Trophoblast cell (in vitro differentiated cells and primary cell): ENCODE measurements around the gene PARD3B.

Source experiments
- DNase-seq, 2 donors: peaks; one replicate each; pipeline ENCODE4 v3.0.0-alpha.2; 2016
- H2AFZ ChIP-seq: 2 replicates; pipeline ENCODE4 v1.6.1; 2013; ENCODE audit warnings: low read length, moderate library complexity, mild to moderate bottlenecking; ENCODE audit not compliant: insufficient read depth, poor library complexity
- H2AK5ac ChIP-seq: 2 replicates; pipeline ENCODE4 v1.6.1; 2013; ENCODE audit warnings: mild to moderate bottlenecking, low read length
- H2BK120ac ChIP-seq: 2 replicates; pipeline ENCODE4 v1.6.1; 2013; ENCODE audit warnings: low read length, mild to moderate bottlenecking, moderate library complexity; ENCODE audit not compliant: insufficient read depth, poor library complexity
- H2BK12ac ChIP-seq: 2 replicates; pipeline ENCODE4 v1.6.1; 2013; ENCODE audit warnings: mild to moderate bottlenecking, low read length, moderate library complexity
- H2BK5ac ChIP-seq: 2 replicates; pipeline ENCODE4 v1.6.1; 2013; ENCODE audit warnings: low read length, low read depth, moderate library complexity, mild to moderate bottlenecking; ENCODE audit not compliant: poor library complexity
- H3K14ac ChIP-seq: 2 replicates; pipeline ENCODE4 v1.6.1; 2013; ENCODE audit warnings: mild to moderate bottlenecking, low read length
- H3K18ac ChIP-seq: 2 replicates; pipeline ENCODE4 v1.6.1; 2013; ENCODE audit warnings: mild to moderate bottlenecking, low read length
- H3K23ac ChIP-seq: 2 replicates; pipeline ENCODE4 v1.6.1; 2013; ENCODE audit warnings: low read length
- H3K27ac ChIP-seq: 2 replicates; pipeline ENCODE4 v1.5.1; 2013; ENCODE audit warnings: low read depth, mild to moderate bottlenecking, inconsistent platforms, low read length, moderate library complexity
- H3K27me3 ChIP-seq: 2 replicates; pipeline ENCODE4 v1.6.1; 2013; ENCODE audit warnings: inconsistent platforms, mild to moderate bottlenecking, low read length, moderate library complexity; ENCODE audit not compliant: insufficient read depth
- H3K36me3 ChIP-seq, 2 experiments: 1 replicate in 1 of 2; 2 replicates in 1 of 2; pipeline ENCODE4 v1.6.1; 2013; ENCODE audit warnings: low read length in 2 of 2, mild to moderate bottlenecking in 2 of 2, moderate library complexity in 1 of 2; ENCODE audit not compliant: insufficient read depth in 2 of 2, control insufficient read depth in 1 of 2
- H3K4ac ChIP-seq: 2 replicates; pipeline ENCODE4 v1.6.1; 2013; ENCODE audit warnings: low read depth, mild to moderate bottlenecking, low read length, moderate library complexity
- H3K4me1 ChIP-seq, 2 experiments: 1 replicate in 1 of 2; 2 replicates in 1 of 2; pipeline ENCODE4 v1.6.1; 2013; ENCODE audit warnings: low read length in 2 of 2, mild to moderate bottlenecking in 2 of 2, moderate library complexity in 1 of 2; ENCODE audit not compliant: insufficient read depth in 2 of 2, control insufficient read depth in 1 of 2
- H3K4me2 ChIP-seq: 2 replicates; pipeline ENCODE4 v1.6.1; 2013; ENCODE audit warnings: inconsistent platforms, mild to moderate bottlenecking, low read length, moderate library complexity
- H3K4me3 ChIP-seq: 2 replicates; pipeline ENCODE4 v1.5.1; 2013; ENCODE audit warnings: mild to moderate bottlenecking, low read depth, low read length, inconsistent platforms
- H3K79me1 ChIP-seq: one replicate; pipeline ENCODE4 v1.6.1; 2013; ENCODE audit warnings: low read length
- H3K79me2 ChIP-seq: 2 replicates; pipeline ENCODE4 v1.6.1; 2013; ENCODE audit warnings: low read length, mild to moderate bottlenecking; ENCODE audit not compliant: control insufficient read depth, insufficient read depth, poor library complexity
- H3K9ac ChIP-seq: 2 replicates; pipeline ENCODE4 v1.6.1; 2013; ENCODE audit warnings: mild to moderate bottlenecking, low read length
- H3K9me3 ChIP-seq: 2 replicates; pipeline ENCODE4 v1.6.1; 2013; ENCODE audit warnings: low read depth, mild to moderate bottlenecking, control low read depth, inconsistent platforms, low read length; ENCODE audit not compliant: insufficient read depth
- H4K12ac ChIP-seq: 2 replicates; pipeline ENCODE4 v1.6.1; 2013; ENCODE audit warnings: low read depth, mild to moderate bottlenecking, low read length, moderate library complexity
- H4K8ac ChIP-seq: 2 replicates; pipeline ENCODE4 v1.6.1; 2013; ENCODE audit warnings: low read depth, mild to moderate bottlenecking, low read length, moderate library complexity
- H4K91ac ChIP-seq: one replicate; pipeline ENCODE4 v1.6.1; 2013; ENCODE audit warnings: low read depth, mild to moderate bottlenecking, low read length, moderate library complexity
- WGBS: extraction: QIAGEN DNeasy Blood & Tissue Kit; methylation state at CpG from one replicate; pipeline ENCODE4 v1.1.7; 2013; ENCODE audit warnings: missing lambda C conversion rate; ENCODE audit not compliant: insufficient read length, insufficient coverage; ENCODE audit errors: extremely low coverage; 5-methylcytosine and 5-hydroxymethylcytosine counted together

Gene PARD3B

DNA sequence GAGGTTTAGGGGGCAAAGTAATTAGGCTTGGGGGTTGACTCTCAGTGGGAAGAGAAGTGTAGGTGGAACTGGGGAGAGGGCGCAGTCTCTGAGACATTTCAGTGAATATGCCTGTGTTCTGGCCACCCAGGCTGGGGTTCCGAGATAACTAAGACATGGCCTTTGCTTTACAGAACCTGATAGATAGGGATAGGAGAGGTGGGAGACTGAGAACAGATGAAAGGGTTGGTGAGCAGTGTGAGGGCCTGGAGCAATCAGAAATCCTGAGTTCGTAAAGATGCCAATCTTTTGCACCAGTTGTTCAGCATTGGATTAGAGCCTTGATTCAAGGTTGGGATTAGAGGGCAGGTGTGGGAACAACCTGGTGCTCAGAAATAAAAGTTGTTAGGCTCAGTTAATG, 15.6 kb downstream of the PARD3B start:
- no peak overlapping the region for H2AK5ac ChIP-seq
- H3K4me2 ChIP-seq: no peak overlapping the region
- H3K27ac ChIP-seq: no peak overlapping the region
- H4K8ac ChIP-seq: no peak overlapping the region
- no peaks in the 10 kb centered on the region for H3K79me2 ChIP-seq
- H3K23ac ChIP-seq: no peak overlapping the region
- H3K14ac ChIP-seq: no peak overlapping the region
- H4K12ac ChIP-seq: no peak overlapping the region
- no peaks in the 10 kb centered on the region for H3K4me1 ChIP-seq
- no peaks in the 10 kb centered on the region for H3K36me3 ChIP-seq
- no peak overlapping the region for H3K9ac ChIP-seq
- no peak overlapping the region for H3K4me3 ChIP-seq
- H3K18ac ChIP-seq: no peak overlapping the region
- H2BK12ac ChIP-seq: no peak overlapping the region
- H3K4ac ChIP-seq: no peak overlapping the region
- no peaks in the 10 kb centered on the region for H3K9me3 ChIP-seq
- no CpG with 5 or more reads among the region's 3 CpGs for WGBS
- no peak overlapping the region for H2BK5ac ChIP-seq
- no peaks in the 10 kb centered on the region for H3K27me3 ChIP-seq
- no peak overlapping the region for H2AFZ ChIP-seq
- no peaks in the 10 kb centered on the region for H3K79me1 ChIP-seq
- DNase-seq: no peak
- H2BK120ac ChIP-seq: no peak overlapping the region
- H4K91ac ChIP-seq: no peak overlapping the region

DNA sequence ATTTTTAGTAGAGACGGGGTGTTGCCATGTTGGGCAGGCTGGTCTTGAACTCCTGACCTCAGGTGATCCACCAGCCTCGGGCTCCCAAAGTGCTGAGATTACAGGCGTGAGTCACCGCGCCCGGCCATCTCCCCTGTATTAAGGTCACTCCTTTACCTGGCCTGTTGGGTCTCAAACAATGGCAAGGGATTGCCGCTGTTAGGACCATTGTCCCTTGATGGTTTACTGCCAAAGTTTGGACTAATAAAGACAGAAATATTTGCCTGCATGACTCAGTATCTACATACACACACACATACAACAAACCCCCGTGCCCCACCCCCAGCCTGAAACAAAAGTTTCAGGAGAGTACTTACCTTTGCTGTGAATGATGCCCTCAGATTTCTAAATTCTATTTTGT, 16.5 kb downstream of the PARD3B start:
- H3K4me1 ChIP-seq: no peaks in the 10 kb centered on the region
- no peak overlapping the region for H3K4me3 ChIP-seq
- H3K9me3 ChIP-seq: no peaks in the 10 kb centered on the region
- no peak overlapping the region for H2BK5ac ChIP-seq
- no peaks in the 10 kb centered on the region for H3K79me2 ChIP-seq
- no peak overlapping the region for H2AK5ac ChIP-seq
- H2AFZ ChIP-seq: no peak overlapping the region
- no peak overlapping the region for H3K4ac ChIP-seq
- no peak overlapping the region for H4K12ac ChIP-seq
- H3K27me3 ChIP-seq: no peaks in the 10 kb centered on the region
- WGBS: no CpG with 5 or more reads among the region's 8 CpGs
- no peaks in the 10 kb centered on the region for H3K79me1 ChIP-seq
- no peak overlapping the region for H3K27ac ChIP-seq
- no peak for DNase-seq
- no peak overlapping the region for H4K91ac ChIP-seq
- no peak overlapping the region for H2BK12ac ChIP-seq
- H3K14ac ChIP-seq: no peak overlapping the region
- H4K8ac ChIP-seq: no peak overlapping the region
- no peak overlapping the region for H3K18ac ChIP-seq
- H3K36me3 ChIP-seq: no peaks in the 10 kb centered on the region
- no peak overlapping the region for H3K4me2 ChIP-seq
- no peak overlapping the region for H3K23ac ChIP-seq
- no peak overlapping the region for H3K9ac ChIP-seq
- no peak overlapping the region for H2BK120ac ChIP-seq

DNA sequence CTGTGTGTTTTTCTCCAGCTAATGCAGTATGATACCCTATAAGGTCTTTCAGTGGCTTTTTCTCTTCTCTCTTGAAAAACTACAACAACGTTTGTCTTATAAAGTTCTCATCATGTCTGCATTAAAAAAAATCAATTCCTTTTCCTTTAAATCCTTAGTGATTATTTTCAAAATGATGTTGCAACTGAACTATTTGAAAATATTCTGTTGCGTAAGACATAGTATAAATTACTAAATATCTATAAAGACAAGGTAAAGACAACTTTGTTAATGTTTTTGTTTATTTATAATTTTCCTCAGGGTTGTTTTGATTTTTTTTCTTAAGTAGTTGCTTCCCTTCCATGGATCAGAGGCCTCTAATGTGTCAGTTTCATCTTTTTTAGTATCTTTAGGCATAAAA, 21.2 kb downstream of the PARD3B start:
- no peak overlapping the region for H2AFZ ChIP-seq
- H3K4ac ChIP-seq: no peak overlapping the region
- no peaks in the 10 kb centered on the region for H3K79me2 ChIP-seq
- no peak overlapping the region for H3K27ac ChIP-seq
- no peak overlapping the region for H4K91ac ChIP-seq
- H4K12ac ChIP-seq: no peak overlapping the region
- H2BK120ac ChIP-seq: no peak overlapping the region
- no peak overlapping the region for H3K9ac ChIP-seq
- no peak overlapping the region for H3K4me2 ChIP-seq
- H3K79me1 ChIP-seq: no peaks in the 10 kb centered on the region
- H3K18ac ChIP-seq: no peak overlapping the region
- H3K27me3 ChIP-seq: no peaks in the 10 kb centered on the region
- H2BK5ac ChIP-seq: no peak overlapping the region
- peak in 1 of 2 donors; percentile 14 for DNase-seq
- no peak overlapping the region for H3K23ac ChIP-seq
- no peak overlapping the region for H3K4me3 ChIP-seq
- H4K8ac ChIP-seq: no peak overlapping the region
- no peaks in the 10 kb centered on the region for H3K4me1 ChIP-seq
- H3K9me3 ChIP-seq: no peaks in the 10 kb centered on the region
- no peak overlapping the region for H3K14ac ChIP-seq
- H3K36me3 ChIP-seq: no peaks in the 10 kb centered on the region
- H2AK5ac ChIP-seq: no peak overlapping the region
- no peak overlapping the region for H2BK12ac ChIP-seq
- WGBS: no CpG with 5 or more reads among the region's 2 CpGs

DNA sequence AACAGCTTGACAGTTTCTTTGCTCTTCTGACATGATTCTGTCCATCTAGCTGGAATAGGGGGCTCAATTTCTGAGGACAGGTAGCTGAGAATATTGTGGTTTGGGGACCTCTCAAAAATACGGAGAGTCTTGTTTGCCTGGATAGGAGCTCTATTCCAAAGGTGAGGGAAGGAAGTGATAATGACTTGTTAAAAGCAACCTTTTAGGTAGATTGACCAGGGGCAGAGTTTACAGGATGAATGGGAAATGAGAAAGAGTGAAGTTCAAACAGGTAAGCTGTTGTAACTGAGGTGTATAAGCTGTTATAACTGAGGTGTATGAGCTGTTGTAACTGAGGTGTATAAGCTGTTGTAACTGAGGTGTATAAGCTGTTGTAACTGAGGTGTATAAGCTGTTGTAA, 25.1 kb downstream of the PARD3B start:
- H2AFZ ChIP-seq: no peak overlapping the region
- H3K4ac ChIP-seq: no peak overlapping the region
- no peak overlapping the region for H3K18ac ChIP-seq
- H3K4me3 ChIP-seq: no peak overlapping the region
- no peak overlapping the region for H2BK5ac ChIP-seq
- H3K9ac ChIP-seq: no peak overlapping the region
- H4K91ac ChIP-seq: no peak overlapping the region
- no peak overlapping the region for H3K27ac ChIP-seq
- H2BK120ac ChIP-seq: no peak overlapping the region
- no peak overlapping the region for H2BK12ac ChIP-seq
- H3K4me2 ChIP-seq: no peak overlapping the region
- no peaks in the 10 kb centered on the region for H3K27me3 ChIP-seq
- no peak overlapping the region for H4K8ac ChIP-seq
- no CpG with 5 or more reads among the region's 1 CpG for WGBS
- no peaks in the 10 kb centered on the region for H3K79me1 ChIP-seq
- H2AK5ac ChIP-seq: no peak overlapping the region
- no peaks in the 10 kb centered on the region for H3K79me2 ChIP-seq
- no peak overlapping the region for H3K23ac ChIP-seq
- H3K9me3 ChIP-seq: no peaks in the 10 kb centered on the region
- no peak overlapping the region for H4K12ac ChIP-seq
- H3K36me3 ChIP-seq: no peaks in the 10 kb centered on the region
- H3K14ac ChIP-seq: no peak overlapping the region
- no peak for DNase-seq
- no peaks in the 10 kb centered on the region for H3K4me1 ChIP-seq
